ENCODE results near the gene MORN4. TPM values are rescaled to one million over a fixed set of nuclear protein-coding genes. Genes with fewer than 3 reads are reported as not detected.
"Not testable (repeated sequence)": the region's sequence is repeated elsewhere in the genome, so short reads cannot be mapped to it uniquely, and the experiment has no call there.

MORN4 gene
- total RNA-seq, 2 experiments from 2014 or later, result 2.6 to 4.3 TPM

DNA sequence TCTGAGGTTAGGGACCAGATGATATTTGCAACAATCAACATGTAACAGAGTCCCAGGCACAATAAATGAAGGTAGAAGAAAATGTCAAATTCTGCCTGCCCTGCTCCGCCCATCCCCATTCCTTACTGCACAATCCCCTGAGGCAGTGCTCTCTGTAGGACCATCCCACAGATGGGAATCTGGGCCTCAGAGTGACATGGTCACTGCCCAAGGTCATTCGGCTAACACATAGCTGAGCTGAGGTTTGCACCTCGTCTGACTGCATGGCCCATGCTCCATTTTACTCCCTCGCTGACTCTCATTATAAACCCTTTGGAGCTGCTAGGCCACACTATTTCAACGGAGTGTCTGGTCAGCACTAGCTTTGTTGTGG lies 47.9 kb downstream of the MORN4 start:
- CTCF ChIA-PET, result interaction anchor here (1.2 to 2.6 kb wide), 2 partner anchors 14 to 52 kb away, joined by 4 to 14 read pairs; partner anchors contain the start of gene ANKRD2

DNA sequence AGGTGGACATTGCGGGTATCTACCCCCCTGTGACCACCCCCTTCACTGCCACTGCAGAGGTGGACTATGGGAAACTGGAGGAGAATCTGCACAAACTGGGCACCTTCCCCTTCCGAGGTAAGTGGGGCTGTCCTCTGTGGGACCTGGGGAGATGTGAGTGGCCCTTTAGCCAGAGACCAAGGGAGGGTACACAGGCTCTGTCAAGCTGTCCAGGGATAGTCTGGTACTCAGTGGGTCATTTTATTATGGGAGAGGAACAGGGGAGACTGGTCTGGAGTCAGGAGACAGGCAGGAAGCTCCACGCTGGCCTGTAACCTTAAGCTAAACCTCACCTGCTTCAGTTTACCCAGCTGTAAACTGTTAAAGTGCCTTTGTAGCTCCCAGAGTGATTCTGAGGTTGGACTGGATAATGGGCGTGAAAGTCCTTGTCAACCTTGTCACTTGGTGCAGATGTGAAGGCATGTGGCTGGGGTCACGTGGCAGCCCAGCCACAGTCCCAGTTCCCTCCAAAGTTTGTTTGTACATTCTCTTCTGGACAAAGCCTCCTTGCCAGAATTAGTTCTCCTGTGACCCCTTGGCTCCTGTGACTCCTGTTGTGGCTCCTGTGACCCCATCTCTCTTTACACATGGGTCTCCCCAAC lies 48.4 kb downstream of the MORN4 start:
- Mint-ChIP-seq H3K27ac (no peak overlapping the region), H3K27me3 (peaks cover 2% of the 10 kb centered on the region), H3K4me1 (peaks cover 6% of the 10 kb centered on the region), H3K36me3 (ENCODE audit: low read depth) (no peaks in the 10 kb centered on the region), H3K4me3 (no peak overlapping the region), H3K9me3 (no peaks in the 10 kb centered on the region)
- ChIA-PET CTCF (interaction anchor here (1.0 to 2.6 kb wide), 3 partner anchors 9 to 51 kb away, joined by 3 to 14 read pairs (median 4); partner anchors contain the start of gene ANKRD2), POLR2A (interaction anchor here (1.0 to 1.2 kb wide), 2 partner anchors 9 to 13 kb away, joined by 3 read pairs; partner anchors contain the start of gene ANKRD2)
- no peak for DNase-seq

More for the DNA sequence above, 47.9 kb downstream of the MORN4 start:
- no peak overlapping the region for H3K4me3 Mint-ChIP-seq
- peaks cover 2% of the 10 kb centered on the region for H3K27me3 Mint-ChIP-seq
- H3K4me1 Mint-ChIP-seq, result peaks cover 11% of the 10 kb centered on the region
- H3K9me3 Mint-ChIP-seq, result no peaks in the 10 kb centered on the region
- POLR2A ChIA-PET, result no interaction called here
- DNase-seq, result no peak
- no peaks in the 10 kb centered on the region for H3K36me3 Mint-ChIP-seq (ENCODE audit: low read depth)
- no peak overlapping the region for H3K27ac Mint-ChIP-seq

DNA sequence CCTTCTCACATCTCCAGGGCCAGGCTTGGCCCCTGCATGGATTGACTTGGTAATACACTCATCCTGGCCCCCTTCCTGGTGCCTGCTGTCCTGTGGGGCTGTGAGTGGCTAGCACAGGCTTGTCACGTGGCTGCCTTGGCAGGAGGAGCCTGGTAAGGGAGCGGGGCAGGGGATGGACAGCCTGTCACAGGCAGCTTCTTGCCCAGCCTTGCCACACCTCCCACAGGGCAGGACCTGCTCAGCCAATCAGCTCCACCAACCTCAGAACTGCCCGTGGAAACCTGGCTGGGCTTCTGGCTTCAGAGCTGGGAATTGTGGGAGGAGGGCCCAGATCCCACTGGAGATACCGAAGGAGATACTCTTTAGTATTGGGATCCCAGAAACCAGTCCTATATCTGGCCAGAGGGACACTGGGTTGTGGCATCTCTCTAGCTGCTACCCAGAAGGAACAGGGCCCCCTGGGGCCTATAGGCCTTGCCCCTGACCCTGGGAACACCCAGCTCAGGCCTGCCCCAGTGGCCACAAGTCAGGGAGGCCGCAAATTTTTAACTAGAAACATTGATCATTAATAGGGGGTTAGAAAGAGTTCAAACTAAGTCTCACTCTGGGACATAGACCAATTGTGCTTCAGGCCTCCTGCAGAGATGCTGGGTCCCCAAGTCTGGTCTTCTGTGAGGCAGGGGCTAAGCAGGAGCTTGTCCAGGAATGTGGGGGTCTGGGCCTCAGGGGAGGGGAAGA lies 49.1 kb downstream of the MORN4 start, which contains the start of gene HOGA1:
Gene HOGA1 (plus strand): TSS at position 330 of the 738 bp plus-strand sequence. CDS start 315 bp downstream, at position 645.
- Mint-ChIP-seq H3K9me3 (no peaks in the 10 kb centered on the region), H3K4me1 (peaks cover 1% of the 10 kb centered on the region), H3K4me3 (no peak within 1 kb of the TSS), H3K27ac (no peak within 1 kb of the TSS), H3K27me3 (peaks cover 2% of the 10 kb centered on the region), H3K36me3 (ENCODE audit: low read depth) (no peaks in the 10 kb centered on the region)
- ChIA-PET POLR2A (interaction anchor here (1.0 to 1.2 kb wide), 2 partner anchors 8 to 12 kb away, joined by 3 read pairs; partner anchors contain the start of gene ANKRD2), CTCF (interaction anchor here (1.0 to 2.6 kb wide), 3 partner anchors 8 to 51 kb away, joined by 3 to 14 read pairs (median 4); partner anchors contain the start of gene ANKRD2)
- DNase-seq, result no peak

DNA sequence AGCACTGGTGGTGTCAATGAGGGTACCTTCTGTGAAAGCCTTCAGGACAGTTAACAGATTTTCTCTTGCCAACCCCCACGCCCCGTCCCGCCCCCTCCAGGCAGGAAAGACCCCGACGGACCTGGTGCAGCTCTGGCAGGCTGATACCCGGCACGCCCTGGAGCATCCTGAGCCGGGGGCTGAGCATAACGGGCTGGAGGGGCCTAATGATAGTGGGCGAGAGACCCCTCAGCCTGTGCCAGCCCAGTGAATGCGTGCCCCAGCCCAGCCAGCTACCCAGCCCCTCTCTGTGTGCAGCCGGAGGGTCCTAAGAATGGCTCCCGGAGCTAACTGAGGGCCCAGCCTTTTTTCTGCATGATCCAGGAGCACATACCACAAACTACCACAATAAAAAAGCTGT lies 49.8 kb downstream of the MORN4 start:
- no peak for DNase-seq
- Mint-ChIP-seq H3K4me1 (no peaks in the 10 kb centered on the region), H3K36me3 (ENCODE audit: low read depth) (no peaks in the 10 kb centered on the region), H3K27ac (no peak overlapping the region), H3K9me3 (no peaks in the 10 kb centered on the region), H3K4me3 (no peak overlapping the region), H3K27me3 (peaks cover 2% of the 10 kb centered on the region)
- ChIA-PET POLR2A (interaction anchor here (1.2 kb wide), 1 partner anchor 8 kb away, joined by 3 read pairs; no protein-coding TSS in a partner anchor), CTCF (interaction anchor here (2.6 to 4.1 kb wide), 2 partner anchors 12 kb away, joined by 14 to 15 read pairs; partner anchors contain the start of gene ANKRD2)

DNA sequence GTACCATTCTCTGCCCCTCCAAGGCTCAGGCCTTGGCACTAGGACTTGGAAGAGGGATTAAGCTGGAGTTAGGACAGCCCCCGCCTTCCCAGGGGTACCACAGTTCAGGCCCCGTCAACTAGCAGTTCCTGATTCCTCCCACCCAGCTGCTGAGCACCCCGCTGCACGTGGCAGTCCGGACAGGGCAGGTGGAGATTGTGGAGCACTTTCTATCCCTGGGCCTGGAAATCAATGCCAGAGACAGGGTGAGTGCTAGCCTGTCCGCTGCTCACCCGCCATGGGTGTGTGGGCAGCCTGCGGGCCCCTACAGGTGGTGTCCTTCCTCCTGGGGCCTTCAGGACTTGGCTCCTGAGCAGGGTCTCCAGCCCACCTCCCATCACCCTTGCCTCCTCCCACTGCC lies 51.1 kb downstream of the MORN4 start:
- CTCF ChIA-PET, result interaction anchor here (4.1 kb wide), 1 partner anchor 11 kb away, joined by 15 read pairs; the partner anchor contains the start of gene ANKRD2
- peaks cover 2% of the 10 kb centered on the region for H3K27me3 Mint-ChIP-seq
- no peak overlapping the region for H3K4me3 Mint-ChIP-seq
- H3K27ac Mint-ChIP-seq, result no peak overlapping the region
- H3K36me3 Mint-ChIP-seq (ENCODE audit: low read depth), result no peaks in the 10 kb centered on the region
- POLR2A ChIA-PET, result interaction anchor here (0.6 kb wide), 1 partner anchor 571 kb away, joined by 3 read pairs; no protein-coding TSS in a partner anchor
- H3K9me3 Mint-ChIP-seq, result no peaks in the 10 kb centered on the region
- no peak for DNase-seq
- H3K4me1 Mint-ChIP-seq, result no peaks in the 10 kb centered on the region

DNA sequence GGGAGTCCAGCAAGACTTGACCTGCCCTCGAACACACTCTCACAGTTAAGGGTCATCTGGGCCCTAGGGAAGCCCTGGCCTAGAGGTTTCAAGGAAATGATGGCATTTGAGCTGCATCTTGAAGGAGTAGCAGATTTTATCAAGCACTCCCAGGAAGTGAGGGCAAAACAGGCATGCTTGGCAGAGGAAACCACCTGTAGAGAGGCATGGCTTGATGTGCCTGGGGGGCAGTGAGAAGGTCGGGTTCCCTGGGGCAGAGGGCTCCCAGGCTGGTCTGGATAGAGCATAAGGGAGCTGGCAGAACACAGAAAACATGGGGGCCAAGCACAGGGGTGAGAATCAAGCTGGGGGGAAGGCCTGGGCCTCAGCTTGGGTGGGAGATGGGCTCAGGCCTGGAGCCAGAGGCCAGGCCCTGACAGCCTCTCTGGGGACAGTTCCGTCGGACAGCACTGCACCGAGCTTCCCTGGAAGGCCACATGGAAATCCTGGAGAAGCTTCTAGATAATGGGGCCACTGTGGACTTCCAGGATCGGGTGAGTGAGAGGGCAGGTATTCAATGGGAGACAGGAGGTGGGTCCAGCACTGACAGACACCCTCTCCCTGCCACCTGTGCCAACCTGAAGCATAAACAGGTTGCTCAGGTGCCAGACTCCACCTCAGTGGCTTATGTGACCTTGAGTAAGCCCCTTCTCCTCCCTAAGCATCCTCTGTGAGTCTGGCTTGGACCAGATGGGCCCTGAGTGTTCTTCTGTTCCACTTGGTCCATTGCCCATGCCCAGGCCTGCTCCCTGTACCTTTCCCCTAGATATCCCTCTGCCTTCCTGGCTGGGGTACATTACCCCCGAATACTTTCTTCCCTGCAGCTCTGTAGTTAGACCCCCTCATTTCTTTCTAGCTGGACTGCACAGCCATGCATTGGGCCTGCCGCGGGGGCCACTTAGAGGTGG lies 52.6 kb downstream of the MORN4 start:
- Mint-ChIP-seq H3K9me3 (no peaks in the 10 kb centered on the region), H3K4me3 (no peak overlapping the region), H3K36me3 (ENCODE audit: low read depth) (no peaks in the 10 kb centered on the region), H3K27me3 (no peaks in the 10 kb centered on the region), H3K27ac (no peak overlapping the region), H3K4me1 (no peaks in the 10 kb centered on the region)
- no peak for DNase-seq
- CTCF ChIA-PET, result interaction anchor here (4.1 kb wide), 1 partner anchor 9 kb away, joined by 15 read pairs; the partner anchor contains the start of gene ANKRD2
- POLR2A ChIA-PET, result no interaction called here

DNA sequence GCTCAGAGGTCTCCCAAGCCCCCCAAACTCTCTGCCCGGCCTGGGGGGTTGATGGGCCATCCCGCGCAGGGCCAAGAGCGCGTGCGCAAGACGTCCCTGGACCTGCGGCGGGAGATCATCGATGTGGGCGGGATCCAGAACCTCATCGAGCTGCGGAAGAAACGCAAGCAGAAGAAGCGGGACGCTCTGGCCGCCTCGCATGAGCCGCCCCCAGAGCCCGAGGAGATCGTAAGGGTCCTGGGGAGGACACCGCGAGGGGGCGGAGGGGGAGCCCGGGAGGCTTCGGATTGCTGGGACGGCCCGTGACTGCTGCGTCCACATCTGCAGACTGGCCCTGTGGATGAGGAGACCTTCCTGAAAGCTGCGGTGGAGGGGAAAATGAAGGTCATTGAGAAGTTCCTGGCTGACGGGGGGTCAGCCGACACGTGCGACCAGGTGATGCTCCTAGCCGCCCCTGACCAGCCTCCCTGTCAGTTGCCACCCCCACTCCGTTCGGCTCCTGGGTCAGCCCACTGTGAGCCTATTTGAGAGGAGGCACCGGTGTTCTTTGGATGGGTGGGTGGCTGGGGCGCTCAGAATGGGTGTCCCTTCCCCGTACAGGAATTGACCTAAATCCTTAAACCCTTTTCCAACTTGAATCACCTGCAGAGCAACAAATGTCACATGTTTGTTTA lies 55.0 kb downstream of the MORN4 start:
- Mint-ChIP-seq H3K4me1 (no peaks in the 10 kb centered on the region), H3K27me3 (no peaks in the 10 kb centered on the region), H3K36me3 (ENCODE audit: low read depth) (no peaks in the 10 kb centered on the region), H3K9me3 (no peaks in the 10 kb centered on the region), H3K27ac (no peak overlapping the region), H3K4me3 (no peak overlapping the region)
- ChIA-PET POLR2A (no interaction called here), CTCF (no interaction called here)
- DNase-seq, result no peak

DNA sequence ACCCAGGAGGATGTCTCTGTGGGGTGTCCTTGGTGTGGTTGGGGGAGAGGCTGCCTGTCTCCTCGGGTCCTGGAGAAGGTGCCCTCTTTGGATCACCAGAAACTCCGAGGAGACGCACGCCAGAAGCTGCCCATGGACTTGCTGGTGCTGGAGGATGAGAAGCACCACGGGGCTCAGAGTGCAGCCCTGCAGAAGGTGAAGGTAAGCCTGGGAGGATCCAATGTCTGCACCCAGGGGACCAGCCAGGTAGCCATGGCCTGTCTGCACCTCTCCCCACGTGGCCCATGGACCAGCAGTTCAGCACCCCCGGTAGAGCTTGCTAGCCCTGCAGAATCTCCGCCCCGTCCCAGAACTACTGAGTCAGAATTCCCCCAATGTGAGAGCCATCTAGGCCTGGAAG lies 55.6 kb downstream of the MORN4 start:
- Mint-ChIP-seq H3K4me3 (no peak overlapping the region), H3K4me1 (no peaks in the 10 kb centered on the region), H3K27ac (no peak overlapping the region), H3K27me3 (no peaks in the 10 kb centered on the region), H3K9me3 (no peaks in the 10 kb centered on the region), H3K36me3 (ENCODE audit: low read depth) (no peaks in the 10 kb centered on the region)
- ChIA-PET CTCF (no interaction called here), POLR2A (no interaction called here)
- no peak for DNase-seq

DNA sequence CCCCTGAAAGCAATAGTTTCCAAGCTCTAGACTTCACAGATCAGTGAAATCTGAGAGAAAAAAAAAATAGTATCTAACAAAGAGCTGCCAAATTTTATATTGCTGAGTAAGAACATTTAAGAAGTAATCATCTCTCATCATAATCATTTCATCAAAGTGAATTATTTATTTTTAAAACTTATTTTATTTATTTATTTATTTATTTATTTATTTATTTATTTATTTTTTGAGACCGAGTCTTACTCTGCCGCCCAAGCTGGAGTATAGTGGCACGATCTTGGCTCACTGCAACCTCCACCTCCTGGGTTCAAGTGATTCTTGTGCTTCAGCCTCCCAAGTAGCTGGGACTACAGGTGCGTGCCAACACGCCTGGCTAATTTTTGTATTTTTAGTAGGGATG lies 56.8 kb downstream of the MORN4 start:
- H3K9me3 Mint-ChIP-seq; H3K4me1 Mint-ChIP-seq; H3K4me3 Mint-ChIP-seq; DNase-seq; H3K27ac Mint-ChIP-seq; H3K27me3 Mint-ChIP-seq; H3K36me3 Mint-ChIP-seq (ENCODE audit: low read depth): not testable (repeated sequence)
- CTCF ChIA-PET, result interaction anchor here (1.5 kb wide), 1 partner anchor 8 kb away, joined by 3 read pairs; the partner anchor contains the start of gene HOGA1
- POLR2A ChIA-PET, result interaction anchor here (1.1 kb wide), 1 partner anchor 8 kb away, joined by 3 read pairs; the partner anchor contains the start of gene HOGA1

DNA sequence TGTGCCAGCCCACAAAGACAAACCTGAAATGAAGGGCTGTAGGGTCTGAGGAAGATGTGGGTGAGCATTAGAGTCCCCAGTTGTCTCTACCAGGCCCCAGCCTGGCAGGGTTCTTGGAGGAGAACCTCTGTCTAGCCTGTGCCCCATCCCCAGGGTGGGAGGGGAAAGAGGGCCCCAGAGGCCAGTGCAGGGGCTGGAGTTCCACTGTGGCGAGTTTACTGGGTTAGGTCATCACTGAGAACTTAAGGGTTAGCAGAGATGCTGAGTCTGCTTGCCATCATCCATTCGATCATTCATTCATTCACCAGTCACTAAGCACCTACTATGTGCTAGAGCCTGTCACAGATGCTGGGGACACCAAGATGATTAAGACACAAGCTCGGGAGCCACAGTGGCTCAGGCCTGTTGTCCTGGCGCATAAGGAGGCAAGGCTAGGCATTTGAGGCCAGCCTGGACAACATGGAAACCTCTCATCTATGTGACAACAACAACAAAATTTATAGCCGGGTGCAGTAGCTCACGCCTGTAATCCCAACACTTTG lies 58.1 kb downstream of the MORN4 start:
- ChIA-PET POLR2A (interaction anchor here (1.1 kb wide), 1 partner anchor 9 kb away, joined by 3 read pairs; the partner anchor contains the start of gene HOGA1), CTCF (interaction anchor here (1.5 kb wide), 1 partner anchor 9 kb away, joined by 3 read pairs; the partner anchor contains the start of gene HOGA1)
- no peak overlapping the region for H3K4me3 Mint-ChIP-seq
- no peaks in the 10 kb centered on the region for H3K36me3 Mint-ChIP-seq (ENCODE audit: low read depth)
- H3K9me3 Mint-ChIP-seq, result no peaks in the 10 kb centered on the region
- no peak overlapping the region for H3K27ac Mint-ChIP-seq
- DNase-seq, result no peak
- H3K27me3 Mint-ChIP-seq, result no peaks in the 10 kb centered on the region
- H3K4me1 Mint-ChIP-seq, result no peaks in the 10 kb centered on the region

DNA sequence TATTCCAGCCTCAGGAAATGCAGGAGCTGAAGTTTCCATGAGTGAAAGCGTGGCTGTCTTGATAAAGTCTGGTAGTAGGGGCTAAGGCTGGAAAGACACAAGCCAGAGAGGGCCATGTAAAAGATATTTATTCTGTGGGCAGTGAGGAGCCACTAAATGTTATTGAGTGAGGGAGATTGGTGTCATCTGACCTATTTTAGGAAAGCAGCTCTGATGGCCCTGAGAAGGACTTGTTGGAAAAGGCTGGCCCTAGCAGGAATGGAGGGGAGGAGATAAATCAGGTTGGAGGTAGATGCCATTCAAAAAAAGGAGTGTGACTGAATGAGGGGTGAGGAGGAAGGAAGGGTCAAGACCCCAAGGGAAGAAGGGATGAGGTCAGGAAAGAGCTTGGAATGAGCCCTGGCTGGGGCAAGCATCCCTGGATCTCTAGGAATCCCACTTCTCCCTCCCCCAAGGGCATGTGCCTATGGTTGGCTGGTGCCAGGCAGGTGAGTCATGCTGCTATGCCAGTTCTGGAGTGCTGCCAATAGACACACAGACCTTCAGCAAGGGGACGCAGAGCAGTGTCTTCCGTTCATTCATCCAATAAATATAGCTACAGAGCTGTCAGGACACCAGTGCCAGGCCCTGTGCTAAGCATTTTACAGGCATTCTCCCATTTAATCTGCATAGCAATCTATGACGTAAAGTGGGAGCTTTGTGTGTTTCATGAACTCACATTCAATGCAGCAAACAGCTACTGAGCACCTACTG lies 58.8 kb downstream of the MORN4 start:
- no peak overlapping the region for H3K27ac Mint-ChIP-seq
- no peak overlapping the region for H3K4me3 Mint-ChIP-seq
- no peaks in the 10 kb centered on the region for H3K27me3 Mint-ChIP-seq
- no peak for DNase-seq
- H3K9me3 Mint-ChIP-seq, result no peaks in the 10 kb centered on the region
- ChIA-PET POLR2A (no interaction called here), CTCF (no interaction called here)
- no peaks in the 10 kb centered on the region for H3K4me1 Mint-ChIP-seq
- no peaks in the 10 kb centered on the region for H3K36me3 Mint-ChIP-seq (ENCODE audit: low read depth)
